Activated naive CD4-positive, alpha-beta T cell treated with anti-CD3 and anti-CD28 coated beads for 36 hours (primary cell): ENCODE data around the gene PNP. TPM values are rescaled to one million over a fixed set of nuclear protein-coding genes. Genes with fewer than 3 reads are reported as not detected.

Experiments
- CTCF ChIA-PET: fragments of 350-600 bp; sonication (Branson Sonifier 250); formaldehyde crosslinking; loops from one replicate; lab custom pipeline; 2021; ENCODE audit warnings: antibody characterized with exemption; lab: Charles Lee
- DNase-seq: peaks from one replicate; pipeline ENCODE4 v3.0.0-alpha.2; 2020
- H3K27ac Mint-ChIP-seq: one replicate; pipeline ENCODE4 v1.8.0; 2021; ENCODE audit warnings: mild to moderate bottlenecking, mixed read lengths
- H3K27me3 Mint-ChIP-seq: one replicate; pipeline ENCODE4 v1.8.0; 2021; ENCODE audit warnings: low read depth, mixed read lengths
- H3K36me3 Mint-ChIP-seq: one replicate; pipeline ENCODE4 v1.8.0; 2021; ENCODE audit warnings: low read depth, mixed read lengths
- H3K4me1 Mint-ChIP-seq: one replicate; pipeline ENCODE4 v1.8.0; 2021; ENCODE audit warnings: low read depth, mixed read lengths
- H3K4me3 Mint-ChIP-seq: one replicate; pipeline ENCODE4 v1.8.0; 2021; ENCODE audit warnings: mild to moderate bottlenecking, moderate library complexity, mixed read lengths
- H3K9me3 Mint-ChIP-seq: one replicate; pipeline ENCODE4 v1.8.0; 2021; ENCODE audit warnings: mixed read lengths
- intact Hi-C: fragments of 100-400 bp; cut with micrococcal nuclease; formaldehyde crosslinking; loops from one replicate; pipeline ENCODE4 v1.15.1; 2023
- total RNA-seq, 2 experiments: library from RNA; stranded (reverse); gene quantifications; one replicate each; pipeline ENCODE4 v1.2.3, GENCODE V29; 2021

Gene PNP
- total RNA-seq, result 100 to 1,000 TPM; 187 to 191 TPM

- Mint-ChIP-seq H3K4me3 (peak within 1 kb of the TSS; percentile 88), H3K36me3 (peaks cover 38% of the 10 kb centered on the region), H3K9me3 (no peaks in the 10 kb centered on the region), H3K4me1 (peaks cover 36% of the 10 kb centered on the region), H3K27me3 (no peaks in the 10 kb centered on the region), H3K27ac (peak within 1 kb of the TSS; percentile 97)
- intact Hi-C loops, result loop anchor here (1.0 to 10.0 kb wide), 8 partner anchors 8 to 505 kb away; partner anchors contain the start of genes PARP2 and PIP4P1
- CTCF ChIA-PET, result interaction anchor here (0.9 to 1.6 kb wide), 6 partner anchors 13 to 138 kb away, joined by 3 to 7 read pairs (median 5); partner anchors contain the start of genes APEX1 and OSGEP
- DNase-seq, result peak; percentile 91
Measured at GRCh38 chr14:20469242-20469889, at the start of gene PNP. Gene PNP (plus strand): TSS chr14:20469406. CDS start chr14:20469525, 119 bp downstream.

GRCh38 chr14:20419419-20419818 is 49.8 kb upstream of the PNP start:
- H3K4me3 Mint-ChIP-seq, result no peak overlapping the region
- no peaks in the 10 kb centered on the region for H3K36me3 Mint-ChIP-seq
- DNase-seq, result no peak
- CTCF ChIA-PET, result no interaction called here
- peaks cover 10% of the 10 kb centered on the region for H3K4me1 Mint-ChIP-seq
- H3K27me3 Mint-ChIP-seq, result no peaks in the 10 kb centered on the region
- H3K9me3 Mint-ChIP-seq, result no peaks in the 10 kb centered on the region
- no peak overlapping the region for H3K27ac Mint-ChIP-seq
- intact Hi-C loops, result no loop called here

- CTCF ChIA-PET, result interaction anchor here (1.1 kb wide), 1 partner anchor 12 kb away, joined by 3 read pairs; no protein-coding TSS in a partner anchor
- H3K9me3 Mint-ChIP-seq, result no peaks in the 10 kb centered on the region
- H3K36me3 Mint-ChIP-seq, result no peaks in the 10 kb centered on the region
- no peak overlapping the region for H3K4me3 Mint-ChIP-seq
- no peak overlapping the region for H3K27ac Mint-ChIP-seq
- DNase-seq, result no peak
- H3K27me3 Mint-ChIP-seq, result no peaks in the 10 kb centered on the region
- intact Hi-C loops, result no loop called here
- peaks cover under 1% of the 10 kb centered on the region for H3K4me1 Mint-ChIP-seq
Measured at GRCh38 chr14:20421267-20421666, 47.9 kb upstream of the PNP start.

- H3K27ac Mint-ChIP-seq, result no peak overlapping the region
- H3K36me3 Mint-ChIP-seq, result no peaks in the 10 kb centered on the region
- intact Hi-C loops, result no loop called here
- H3K9me3 Mint-ChIP-seq, result no peaks in the 10 kb centered on the region
- no peaks in the 10 kb centered on the region for H3K27me3 Mint-ChIP-seq
- no peak overlapping the region for H3K4me3 Mint-ChIP-seq
- H3K4me1 Mint-ChIP-seq, result peaks cover 8% of the 10 kb centered on the region
- DNase-seq, result no peak
- CTCF ChIA-PET, result interaction anchor here (1.2 kb wide), 1 partner anchor 9 kb away, joined by 8 read pairs; no protein-coding TSS in a partner anchor
Measured at GRCh38 chr14:20422886-20423285, 46.3 kb upstream of the PNP start.

GRCh38 chr14:20424851-20425250 is 44.4 kb upstream of the PNP start:
- intact Hi-C loops, result no loop called here
- CTCF ChIA-PET, result interaction anchor here (1.1 to 1.9 kb wide), 3 partner anchors 9 to 184 kb away, joined by 3 to 18 read pairs (median 6); no protein-coding TSS in a partner anchor

GRCh38 chr14:20427231-20428009 is 41.8 kb upstream of the PNP start:
- peak overlapping the region; percentile 79 for H3K27ac Mint-ChIP-seq
- H3K27me3 Mint-ChIP-seq, result no peaks in the 10 kb centered on the region
- H3K4me3 Mint-ChIP-seq, result peak overlapping the region; percentile 0
- peak; percentile 18 for DNase-seq
- intact Hi-C loops, result loop anchor here (1.0 kb wide), 1 partner anchor 12 kb away; no protein-coding TSS in a partner anchor
- CTCF ChIA-PET, result no interaction called here
- no peaks in the 10 kb centered on the region for H3K36me3 Mint-ChIP-seq
- H3K4me1 Mint-ChIP-seq, result peaks cover 24% of the 10 kb centered on the region
- no peaks in the 10 kb centered on the region for H3K9me3 Mint-ChIP-seq

More at GRCh38 chr14:20424851-20425250, 44.4 kb upstream of the PNP start:
- DNase-seq, result no peak
- H3K9me3 Mint-ChIP-seq, result no peaks in the 10 kb centered on the region
- no peaks in the 10 kb centered on the region for H3K36me3 Mint-ChIP-seq
- peaks cover 24% of the 10 kb centered on the region for H3K4me1 Mint-ChIP-seq
- H3K27ac Mint-ChIP-seq, result no peak overlapping the region
- H3K27me3 Mint-ChIP-seq, result no peaks in the 10 kb centered on the region
- no peak overlapping the region for H3K4me3 Mint-ChIP-seq

- intact Hi-C loops, result no loop called here
- DNase-seq, result no peak
- Mint-ChIP-seq H3K4me1 (peaks cover 24% of the 10 kb centered on the region), H3K27ac (peak overlapping the region; percentile 79), H3K4me3 (no peak overlapping the region), H3K27me3 (no peaks in the 10 kb centered on the region), H3K36me3 (no peaks in the 10 kb centered on the region), H3K9me3 (no peaks in the 10 kb centered on the region)
- CTCF ChIA-PET, result interaction anchor here (0.6 to 1.9 kb wide), 2 partner anchors 13 to 17 kb away, joined by 3 to 10 read pairs; no protein-coding TSS in a partner anchor
Measured at GRCh38 chr14:20428010-20428365, 41.2 kb upstream of the PNP start.

- H3K27me3 Mint-ChIP-seq, result no peaks in the 10 kb centered on the region
- no peaks in the 10 kb centered on the region for H3K9me3 Mint-ChIP-seq
- H3K4me1 Mint-ChIP-seq, result peaks cover 24% of the 10 kb centered on the region
- no peak for DNase-seq
- intact Hi-C loops, result no loop called here
- CTCF ChIA-PET, result interaction anchor here (0.5 to 1.9 kb wide), 3 partner anchors 11 to 104 kb away, joined by 3 to 10 read pairs (median 4); no protein-coding TSS in a partner anchor
- no peak overlapping the region for H3K27ac Mint-ChIP-seq
- H3K4me3 Mint-ChIP-seq, result no peak overlapping the region
- H3K36me3 Mint-ChIP-seq, result no peaks in the 10 kb centered on the region
Measured at GRCh38 chr14:20428802-20429201, 40.4 kb upstream of the PNP start.

- intact Hi-C loops, result no loop called here
- Mint-ChIP-seq H3K9me3 (no peaks in the 10 kb centered on the region), H3K27me3 (no peaks in the 10 kb centered on the region), H3K27ac (no peak overlapping the region), H3K36me3 (no peaks in the 10 kb centered on the region), H3K4me3 (no peak overlapping the region), H3K4me1 (peaks cover 24% of the 10 kb centered on the region)
- CTCF ChIA-PET, result interaction anchor here (1.3 to 1.9 kb wide), 2 partner anchors 12 to 15 kb away, joined by 3 to 10 read pairs; no protein-coding TSS in a partner anchor
- no peak for DNase-seq
Measured at GRCh38 chr14:20429801-20430669, 39.2 kb upstream of the PNP start.

GRCh38 chr14:20434701-20435581 is 34.3 kb upstream of the PNP start:
- no peaks in the 10 kb centered on the region for H3K27me3 Mint-ChIP-seq
- H3K4me3 Mint-ChIP-seq, result no peak overlapping the region
- H3K27ac Mint-ChIP-seq, result no peak overlapping the region
- DNase-seq, result no peak
- H3K4me1 Mint-ChIP-seq, result no peaks in the 10 kb centered on the region
- H3K36me3 Mint-ChIP-seq, result no peaks in the 10 kb centered on the region
- CTCF ChIA-PET, result no interaction called here
- H3K9me3 Mint-ChIP-seq, result no peaks in the 10 kb centered on the region
- intact Hi-C loops, result no loop called here
